ENCODE measurements around the gene HRAS. TPM values are rescaled to one million over a fixed set of nuclear protein-coding genes. Genes with fewer than 3 reads are reported as not detected.
"Not testable (repeated sequence)": the region's sequence is repeated elsewhere in the genome, so short reads cannot be mapped to it uniquely, and the experiment has no call there.

The HRAS gene
- total RNA-seq, 1 donor from 2014 or later = 83.7 TPM

DNA sequence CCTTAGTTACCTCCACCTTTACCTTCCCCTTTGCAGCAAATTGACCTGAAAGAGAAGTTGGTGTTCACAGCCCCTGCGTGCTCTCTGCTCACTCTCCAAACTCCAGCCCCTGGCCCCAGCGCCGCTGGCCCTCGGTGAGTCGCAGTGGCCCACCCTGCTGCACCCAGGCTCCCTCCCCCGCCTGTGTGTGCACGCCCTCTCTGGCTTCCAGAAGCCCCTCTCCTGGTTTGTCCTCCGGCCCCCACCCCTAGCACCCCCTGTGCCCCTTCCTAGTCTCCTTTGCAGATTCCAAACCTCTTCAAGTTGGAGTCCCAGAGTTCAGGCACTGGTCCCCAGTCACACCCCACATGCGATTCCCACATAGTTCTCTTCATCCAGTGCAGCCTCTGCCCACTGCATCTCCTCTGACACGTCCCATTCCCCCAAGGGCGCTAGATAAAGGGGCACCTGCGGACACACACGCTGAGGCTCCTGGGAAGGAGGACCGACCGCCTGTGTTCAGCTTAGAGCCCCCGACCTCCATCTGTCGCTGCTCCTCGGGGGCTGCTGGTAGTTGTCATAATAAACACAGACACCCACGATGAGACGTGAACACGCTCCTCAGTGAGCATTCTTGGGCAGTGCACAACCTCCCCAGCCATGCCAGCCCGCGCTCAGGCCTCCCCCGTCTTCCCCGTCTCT, 39.4 kb upstream of the HRAS start:
- Histone ChIP-seq H3K36me3 (ENCODE audit: control insufficient read depth, insufficient read depth, low read length) (peaks cover 1% of the 10 kb centered on the region), H3K4me3 (ENCODE audit: low read depth, low read length) (peak overlapping the region; percentile 71), H3K27me3 (ENCODE audit: control insufficient read depth, insufficient read depth, low read length) (no peaks in the 10 kb centered on the region)
- TF ChIP-seq, protein P1, sequence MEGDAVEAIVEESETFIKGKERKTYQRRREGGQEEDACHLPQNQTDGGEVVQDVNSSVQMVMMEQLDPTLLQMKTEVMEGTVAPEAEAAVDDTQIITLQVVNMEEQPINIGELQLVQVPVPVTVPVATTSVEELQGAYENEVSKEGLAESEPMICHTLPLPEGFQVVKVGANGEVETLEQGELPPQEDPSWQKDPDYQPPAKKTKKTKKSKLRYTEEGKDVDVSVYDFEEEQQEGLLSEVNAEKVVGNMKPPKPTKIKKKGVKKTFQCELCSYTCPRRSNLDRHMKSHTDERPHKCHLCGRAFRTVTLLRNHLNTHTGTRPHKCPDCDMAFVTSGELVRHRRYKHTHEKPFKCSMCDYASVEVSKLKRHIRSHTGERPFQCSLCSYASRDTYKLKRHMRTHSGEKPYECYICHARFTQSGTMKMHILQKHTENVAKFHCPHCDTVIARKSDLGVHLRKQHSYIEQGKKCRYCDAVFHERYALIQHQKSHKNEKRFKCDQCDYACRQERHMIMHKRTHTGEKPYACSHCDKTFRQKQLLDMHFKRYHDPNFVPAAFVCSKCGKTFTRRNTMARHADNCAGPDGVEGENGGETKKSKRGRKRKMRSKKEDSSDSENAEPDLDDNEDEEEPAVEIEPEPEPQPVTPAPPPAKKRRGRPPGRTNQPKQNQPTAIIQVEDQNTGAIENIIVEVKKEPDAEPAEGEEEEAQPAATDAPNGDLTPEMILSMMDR (IDR thresholded peaks at IDR 0.05; ENCODE audit: insufficient read depth, low read length, poor library complexity, severe bottlenecking) = no peak
- no peak for DNase-seq (ENCODE audit: low read depth)

DNA sequence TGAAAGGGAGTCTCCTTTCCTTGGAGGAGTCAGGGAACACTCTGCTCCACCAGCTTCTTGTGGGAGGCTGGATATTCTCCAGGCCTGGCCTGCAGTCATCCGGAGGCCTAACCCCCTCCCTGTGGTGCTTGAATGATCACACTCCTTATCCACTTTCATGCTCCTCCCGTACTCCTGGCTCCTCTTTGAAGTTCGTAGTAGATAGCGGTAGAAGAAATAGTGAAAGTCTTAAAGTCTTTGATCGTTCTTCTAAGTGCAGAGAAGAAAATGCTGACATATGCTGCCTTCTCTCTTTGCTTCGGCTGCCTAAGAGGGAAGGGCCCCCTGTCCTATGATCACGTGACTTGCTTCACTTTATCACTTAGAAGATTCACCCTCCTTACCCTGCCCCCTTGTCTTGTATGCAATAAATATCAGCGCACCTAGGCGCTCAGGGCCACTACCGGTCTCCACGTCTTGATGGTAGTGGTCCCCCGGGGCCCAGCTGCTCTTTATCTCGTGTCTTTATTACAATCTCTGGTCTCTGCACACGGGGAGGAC, 38.7 kb upstream of the HRAS start:
- H3K36me3 ChIP-seq (ENCODE audit: control insufficient read depth, insufficient read depth, low read length); DNase-seq (ENCODE audit: low read depth); H3K27me3 ChIP-seq (ENCODE audit: control insufficient read depth, insufficient read depth, low read length): not testable (repeated sequence)
- H3K4me3 ChIP-seq (ENCODE audit: low read depth, low read length) = peak overlapping the region; percentile 71

DNA sequence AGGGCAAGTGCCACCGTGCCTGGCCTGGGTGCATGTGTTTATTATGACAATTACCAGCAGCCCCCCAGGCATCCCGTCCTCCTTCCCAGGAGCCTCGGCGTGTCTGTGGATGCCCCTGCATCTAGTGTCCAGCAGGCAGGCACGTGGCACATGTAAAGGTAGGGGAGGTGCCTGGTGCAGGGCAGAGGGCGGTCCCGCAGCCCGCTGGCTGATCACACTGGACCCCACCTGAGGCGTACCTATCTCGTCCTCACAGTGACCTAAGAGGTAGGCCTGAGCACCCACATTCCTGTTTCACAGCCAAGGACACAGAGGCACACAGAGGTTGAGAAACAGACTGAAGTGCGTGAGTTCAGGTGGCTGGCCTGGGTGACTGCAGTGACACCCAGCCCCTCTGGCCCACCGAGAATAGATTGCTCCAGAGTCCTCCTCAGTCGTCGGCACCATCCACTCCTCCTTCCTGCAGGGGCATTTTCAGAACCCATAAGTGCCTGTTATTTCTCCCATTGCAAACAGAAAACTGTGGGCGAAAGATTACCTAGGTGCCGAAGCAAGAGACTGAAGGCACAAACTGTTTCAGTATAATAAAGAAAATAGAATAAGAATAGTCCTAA, 37.9 kb upstream of the HRAS start:
- TF ChIP-seq, protein P1 (IDR thresholded peaks at IDR 0.05; ENCODE audit: insufficient read depth, low read length, poor library complexity, severe bottlenecking) = no peak
- Histone ChIP-seq H3K36me3 (ENCODE audit: control insufficient read depth, insufficient read depth, low read length) (no peaks in the 10 kb centered on the region), H3K4me3 (ENCODE audit: low read depth, low read length) (no peak overlapping the region), H3K27me3 (ENCODE audit: control insufficient read depth, insufficient read depth, low read length) (no peaks in the 10 kb centered on the region)
- DNase-seq (ENCODE audit: low read depth) = no peak

DNA sequence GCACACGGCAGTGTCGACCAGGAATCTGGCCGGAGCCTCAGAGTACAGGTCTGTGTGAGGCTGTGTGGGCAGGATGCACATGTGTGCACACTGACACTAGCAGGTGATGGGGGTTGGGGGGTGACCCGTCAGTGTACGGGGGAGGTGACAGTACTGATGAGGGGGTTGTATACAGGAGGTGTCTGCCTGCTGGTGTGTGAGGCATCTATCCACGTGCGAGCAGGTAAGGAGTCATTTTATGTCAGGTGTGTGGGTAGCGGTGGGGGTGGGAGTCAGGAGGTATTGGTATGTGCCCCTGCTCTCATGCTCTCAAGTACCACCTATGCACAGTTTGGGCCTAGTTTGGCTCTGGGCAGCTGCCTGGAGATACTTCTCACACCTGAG, 36.4 kb upstream of the HRAS start:
- TF ChIP-seq, protein P1 (IDR thresholded peaks at IDR 0.05; ENCODE audit: insufficient read depth, low read length, poor library complexity, severe bottlenecking) = no peak
- Histone ChIP-seq H3K4me3 (ENCODE audit: low read depth, low read length) (no peak overlapping the region), H3K36me3 (ENCODE audit: control insufficient read depth, insufficient read depth, low read length) (no peaks in the 10 kb centered on the region), H3K27me3 (ENCODE audit: control insufficient read depth, insufficient read depth, low read length) (no peaks in the 10 kb centered on the region)
- no peak for DNase-seq (ENCODE audit: low read depth)

DNA sequence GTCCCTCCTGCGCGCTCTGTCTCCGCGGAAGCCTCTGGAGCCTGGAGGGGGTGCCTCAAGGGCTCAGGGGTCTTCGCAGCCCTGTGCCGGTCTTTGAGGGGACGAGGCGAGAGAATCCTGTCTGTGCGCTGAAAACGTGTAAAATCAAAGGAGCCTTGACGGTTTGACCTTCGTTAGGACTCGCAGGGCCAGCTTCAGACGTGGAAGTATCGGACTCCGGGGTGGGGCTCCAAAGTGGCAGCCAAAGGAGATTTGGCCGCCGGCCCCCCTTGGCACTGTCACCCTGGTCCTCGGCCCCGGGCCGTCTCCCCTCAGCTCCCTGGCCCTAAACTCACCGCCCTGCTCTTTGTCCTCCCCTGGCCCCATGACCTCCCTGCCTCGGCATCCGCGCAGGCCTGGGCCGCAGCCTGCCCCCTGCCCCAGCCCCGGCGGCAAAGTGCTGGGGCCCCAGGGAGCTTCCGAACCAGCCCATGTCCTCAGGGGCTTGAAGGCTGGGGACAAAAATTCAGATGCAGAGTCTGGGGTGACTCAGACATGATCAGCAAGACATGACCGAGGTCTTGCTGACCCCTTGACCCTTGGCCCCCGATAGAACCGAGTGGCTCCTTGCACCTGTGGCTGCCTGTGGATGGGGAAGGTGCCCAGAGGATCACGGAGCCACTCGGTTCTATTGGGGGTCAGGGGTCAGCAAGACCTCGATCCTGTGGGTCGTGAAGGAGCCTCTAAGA, 33.9 kb upstream of the HRAS start:
- peak overlapping the region; percentile 44 for H3K4me3 ChIP-seq (ENCODE audit: low read depth, low read length)
- no peaks in the 10 kb centered on the region for H3K27me3 ChIP-seq (ENCODE audit: control insufficient read depth, insufficient read depth, low read length)
- DNase-seq (ENCODE audit: low read depth) = no peak
- TF ChIP-seq, protein P1 (IDR thresholded peaks at IDR 0.05; ENCODE audit: insufficient read depth, low read length, poor library complexity, severe bottlenecking) = no peak
- no peaks in the 10 kb centered on the region for H3K36me3 ChIP-seq (ENCODE audit: control insufficient read depth, insufficient read depth, low read length)
